ENCODE measurements around the gene TBL3.

DNA sequence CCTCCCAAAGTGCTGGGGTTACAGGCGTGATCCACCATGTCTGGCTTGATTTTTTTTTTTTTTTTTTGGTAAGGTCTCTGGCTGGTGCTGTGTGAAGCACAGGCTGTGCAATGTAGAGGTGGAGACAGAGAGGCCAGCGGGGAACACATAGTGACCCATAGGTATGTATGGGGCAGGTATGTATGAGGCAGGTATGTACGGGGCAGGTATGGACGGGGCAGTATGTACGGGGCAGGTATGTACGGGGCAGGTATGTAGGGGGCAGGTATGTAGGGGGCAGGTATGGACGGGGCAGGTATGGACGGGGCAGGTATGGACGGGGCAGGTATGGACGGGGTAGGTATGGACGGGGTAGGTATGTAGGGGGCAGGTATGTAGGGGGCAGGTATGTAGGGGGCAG lies 22.3 kb upstream of the TBL3 start:
- TF ChIP-seq, protein P1, sequence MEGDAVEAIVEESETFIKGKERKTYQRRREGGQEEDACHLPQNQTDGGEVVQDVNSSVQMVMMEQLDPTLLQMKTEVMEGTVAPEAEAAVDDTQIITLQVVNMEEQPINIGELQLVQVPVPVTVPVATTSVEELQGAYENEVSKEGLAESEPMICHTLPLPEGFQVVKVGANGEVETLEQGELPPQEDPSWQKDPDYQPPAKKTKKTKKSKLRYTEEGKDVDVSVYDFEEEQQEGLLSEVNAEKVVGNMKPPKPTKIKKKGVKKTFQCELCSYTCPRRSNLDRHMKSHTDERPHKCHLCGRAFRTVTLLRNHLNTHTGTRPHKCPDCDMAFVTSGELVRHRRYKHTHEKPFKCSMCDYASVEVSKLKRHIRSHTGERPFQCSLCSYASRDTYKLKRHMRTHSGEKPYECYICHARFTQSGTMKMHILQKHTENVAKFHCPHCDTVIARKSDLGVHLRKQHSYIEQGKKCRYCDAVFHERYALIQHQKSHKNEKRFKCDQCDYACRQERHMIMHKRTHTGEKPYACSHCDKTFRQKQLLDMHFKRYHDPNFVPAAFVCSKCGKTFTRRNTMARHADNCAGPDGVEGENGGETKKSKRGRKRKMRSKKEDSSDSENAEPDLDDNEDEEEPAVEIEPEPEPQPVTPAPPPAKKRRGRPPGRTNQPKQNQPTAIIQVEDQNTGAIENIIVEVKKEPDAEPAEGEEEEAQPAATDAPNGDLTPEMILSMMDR (conservative IDR thresholded peaks at IDR 0.05; ENCODE audit: low read length), result no peak
- no peak for TF ChIP-seq EZH2phosphoT487 (IDR thresholded peaks at IDR 0.05; ENCODE audit: borderline replicate concordance, low read depth, low read length)
